OCI-LY7 (cell line): ENCODE data around the gene CEP162. TPM values are rescaled to one million over a fixed set of nuclear protein-coding genes. Genes with fewer than 3 reads are reported as not detected.

Source experiments
- BruUV-seq: library from RNA; stranded (reverse); fragments of 400-500 nt; replicated peaks from 2 replicates; lab custom pipeline; 2021; lab: Mats Ljungman, UMichigan
- CTCF ChIA-PET: fragments of 300-600 bp; sonication (Branson Sonifier 250); formaldehyde crosslinking; loops from one replicate; lab custom pipeline; 2022; ENCODE audit warnings: antibody characterized with exemption; ENCODE audit not compliant: unreplicated experiment; lab: Charles Lee
- POLR2A ChIA-PET: fragments of 300-600 bp; sonication (Branson Sonifier 250); formaldehyde crosslinking; loops from one replicate; lab custom pipeline; 2022; ENCODE audit warnings: antibody characterized with exemption; lab: Charles Lee
- DNase-seq: peaks from one replicate; pipeline ENCODE4 v3.0.0-alpha.2; 2015; ENCODE audit warnings: low spot score
- H2AFZ ChIP-seq: fragments of 200-600 bp; sonication (generic), shearing (Covaris generic); 2 replicates; pipeline ENCODE4 v1.6.1; 2014; ENCODE audit warnings: mild to moderate bottlenecking, antibody characterized with exemption, low read length, moderate library complexity
- H3K27ac ChIP-seq: fragments of 200-600 bp; sonication (generic); 2 replicates; pipeline ENCODE4 v1.5.1; 2014; ENCODE audit warnings: mixed run types, low read depth, mild to moderate bottlenecking, moderate library complexity, low read length, inconsistent platforms; ENCODE audit not compliant: poor library complexity, severe bottlenecking
- H3K36me3 ChIP-seq: fragments of 200-600 bp; sonication (generic); 2 replicates; pipeline ENCODE4 v1.6.1; 2014; ENCODE audit warnings: mild to moderate bottlenecking, antibody characterized with exemption, low read length, moderate library complexity, mixed read lengths; ENCODE audit not compliant: insufficient read depth
- H3K4me1 ChIP-seq: fragments of 200-600 bp; sonication (generic); 2 replicates; pipeline ENCODE4 v1.5.1; 2014; ENCODE audit warnings: mild to moderate bottlenecking, low read length; ENCODE audit not compliant: insufficient read depth, poor library complexity, severe bottlenecking
- H3K4me2 ChIP-seq: fragments of 200-600 bp; sonication (generic); 2 replicates; pipeline ENCODE4 v1.6.1; 2014; ENCODE audit warnings: mild to moderate bottlenecking, low read length
- H3K4me3 ChIP-seq: fragments of 200-600 bp; sonication (generic); 2 replicates; pipeline ENCODE4 v1.5.1; 2014; ENCODE audit warnings: mild to moderate bottlenecking, low read depth, low read length; ENCODE audit not compliant: poor library complexity, severe bottlenecking
- H3K79me2 ChIP-seq: fragments of 200-600 bp; sonication (generic); 2 replicates; pipeline ENCODE4 v1.6.1; 2016; ENCODE audit warnings: low read depth, mild to moderate bottlenecking, low read length, moderate library complexity, mixed read lengths; ENCODE audit not compliant: insufficient read depth
- H3K9me2 ChIP-seq: fragments of 200-600 bp; sonication (generic); 2 replicates; pipeline ENCODE4 v1.6.1; 2016; ENCODE audit warnings: mild to moderate bottlenecking, low read length, mixed read lengths; ENCODE audit not compliant: insufficient read depth
- H3K9me3 ChIP-seq: fragments of 200-600 bp; sonication (generic); 2 replicates; pipeline ENCODE4 v1.6.1; 2014; ENCODE audit warnings: mild to moderate bottlenecking, mixed run types, low read length, mixed read lengths
- H4K20me1 ChIP-seq: fragments of 200-600 bp; sonication (generic); 2 replicates; pipeline ENCODE4 v1.6.1; 2014; ENCODE audit warnings: mild to moderate bottlenecking, antibody characterized with exemption, low read length, moderate library complexity, mixed read lengths; ENCODE audit not compliant: insufficient read depth
- CTCF ChIP-seq: fragments of 200-600 bp; sonication (generic); conservative IDR thresholded peaks from 2 replicates; pipeline ENCODE4 v1.5.1; 2014; ENCODE audit warnings: mild to moderate bottlenecking, antibody characterized with exemption, low read length, moderate library complexity, mixed read lengths
- EZH2phosphoT487 ChIP-seq: fragments of 200-600 bp; sonication (generic); IDR thresholded peaks from 2 replicates; pipeline ENCODE4 v1.6.1; 2018; ENCODE audit warnings: low read depth, borderline replicate concordance, mild to moderate bottlenecking, mixed run types, antibody characterized with exemption, low read length, moderate library complexity, mixed read lengths
- intact Hi-C: fragments of 100-400 bp; cut with micrococcal nuclease; formaldehyde crosslinking; loops from one replicate; pipeline ENCODE4 v1.10.0; 2022; ENCODE audit not compliant: unreplicated experiment
- total RNA-seq, 2 experiments: library from RNA; depleted of rRNA in 1 of 2; stranded (reverse); fragments of >200 nt in 1 of 2; shearing (Covaris generic) in 1 of 2; gene quantifications; 2 replicates each; pipeline ENCODE4 v1.2.3, GENCODE V29; 2014 to 2022

CEP162 gene
- total RNA-seq, 2 experiments from 2014 or later, result 6.3 to 10.0 TPM

- H3K27ac ChIP-seq, result no peak overlapping the region
- no TSS peak for BruUV-seq
- H4K20me1 ChIP-seq, result no peaks in the 10 kb centered on the region
- CTCF ChIA-PET, result no interaction called here
- TF ChIP-seq EZH2phosphoT487, result no peak
- no peak for TF ChIP-seq CTCF
- intact Hi-C loops, result no loop called here
- H3K36me3 ChIP-seq, result no peaks in the 10 kb centered on the region
- H3K79me2 ChIP-seq, result no peaks in the 10 kb centered on the region
- H3K4me1 ChIP-seq, result no peaks in the 10 kb centered on the region
- no peaks in the 10 kb centered on the region for H3K9me2 ChIP-seq
- POLR2A ChIA-PET, result no interaction called here
- no peak overlapping the region for H3K4me3 ChIP-seq
- DNase-seq, result no peak
- no peak overlapping the region for H2AFZ ChIP-seq
- no peaks in the 10 kb centered on the region for H3K9me3 ChIP-seq
- no peak overlapping the region for H3K4me2 ChIP-seq
Measured at GRCh38 chr6:84255641-84256040, 28.2 kb upstream of the CEP162 start.

GRCh38 chr6:84253380-84253779 is 25.9 kb upstream of the CEP162 start:
- no peaks in the 10 kb centered on the region for H3K79me2 ChIP-seq
- BruUV-seq, result no TSS peak
- CTCF ChIA-PET, result no interaction called here
- no peaks in the 10 kb centered on the region for H3K9me2 ChIP-seq
- DNase-seq, result no peak
- intact Hi-C loops, result no loop called here
- POLR2A ChIA-PET, result interaction anchor here (0.7 to 0.8 kb wide), 2 partner anchors 26 to 29 kb away, joined by 3 to 4 read pairs; no protein-coding TSS in a partner anchor
- H3K27ac ChIP-seq, result no peak overlapping the region
- H3K4me3 ChIP-seq, result no peak overlapping the region
- no peak overlapping the region for H3K4me2 ChIP-seq
- no peak overlapping the region for H2AFZ ChIP-seq
- H3K9me3 ChIP-seq, result no peaks in the 10 kb centered on the region
- H4K20me1 ChIP-seq, result no peaks in the 10 kb centered on the region
- H3K36me3 ChIP-seq, result no peaks in the 10 kb centered on the region
- TF ChIP-seq CTCF (no peak), EZH2phosphoT487 (no peak)
- no peaks in the 10 kb centered on the region for H3K4me1 ChIP-seq

GRCh38 chr6:84251891-84252539 is 24.6 kb upstream of the CEP162 start:
- no peaks in the 10 kb centered on the region for H3K79me2 ChIP-seq
- POLR2A ChIA-PET, result no interaction called here
- no peak for DNase-seq
- H3K4me3 ChIP-seq, result no peak overlapping the region
- intact Hi-C loops, result no loop called here
- H3K9me2 ChIP-seq, result no peaks in the 10 kb centered on the region
- H3K27ac ChIP-seq, result no peak overlapping the region
- H4K20me1 ChIP-seq, result no peaks in the 10 kb centered on the region
- H3K4me1 ChIP-seq, result no peaks in the 10 kb centered on the region
- CTCF ChIA-PET, result no interaction called here
- no peak overlapping the region for H3K4me2 ChIP-seq
- no TSS peak for BruUV-seq
- no peak for TF ChIP-seq EZH2phosphoT487
- TF ChIP-seq CTCF, result no peak
- no peak overlapping the region for H2AFZ ChIP-seq
- H3K9me3 ChIP-seq, result no peaks in the 10 kb centered on the region
- no peaks in the 10 kb centered on the region for H3K36me3 ChIP-seq
